ENCODE data around the gene CHD2.
"Not testable (repeated sequence)": the region's sequence is repeated elsewhere in the genome, so short reads cannot be mapped to it uniquely, and the experiment has no call there.

The CHD2 gene

DNA sequence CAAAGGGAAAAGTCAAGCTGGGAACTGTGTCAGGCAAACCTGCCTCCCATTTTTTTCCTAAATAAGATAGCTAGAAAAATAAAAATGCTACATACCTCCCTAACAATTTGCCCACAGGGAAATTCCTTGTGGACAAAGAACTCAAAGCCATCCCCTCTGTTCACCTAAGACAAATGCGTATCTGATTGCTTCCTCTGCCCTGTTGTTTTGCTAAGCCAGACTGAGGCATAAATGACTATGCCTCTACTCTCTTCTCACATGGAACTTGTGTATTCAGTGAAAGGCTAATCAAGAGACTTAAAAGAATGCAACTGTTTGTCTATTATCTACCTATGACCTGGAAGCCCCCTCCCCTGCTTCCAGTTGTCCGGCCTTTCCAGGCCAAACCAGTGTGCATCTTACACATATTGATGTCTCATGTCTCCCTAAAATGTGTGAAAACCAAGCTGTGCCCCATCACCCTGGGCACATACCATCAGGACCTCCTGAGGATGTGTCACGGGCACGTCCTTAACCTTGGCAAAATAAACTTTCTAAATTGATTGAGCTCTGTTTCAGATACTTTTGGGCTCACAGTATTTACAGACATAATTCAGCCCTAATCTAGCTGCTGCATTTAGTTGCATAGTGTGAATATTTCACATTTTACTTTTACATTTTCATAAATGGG lies 15.8 kb downstream of the CHD2 start:
- Histone ChIP-seq H3K36me3 (ENCODE audit: insufficient read depth, low read length) (peaks cover 60% of the 10 kb centered on the region), H3K79me2 (ENCODE audit: insufficient read depth, low read length) (peaks cover 85% of the 10 kb centered on the region), H3K9me3 (ENCODE audit: low read length) (no peaks in the 10 kb centered on the region), H3K27ac (ENCODE audit: low read depth, low read length, poor library complexity, severe bottlenecking) (peak overlapping the region; percentile 97), H3K4me1 (ENCODE audit: insufficient read depth, low read length, severe bottlenecking) (peaks cover 97% of the 10 kb centered on the region), H3K9me2 (ENCODE audit: low read depth, low read length) (no peaks in the 10 kb centered on the region), H3K9ac (ENCODE audit: low read length) (no peak overlapping the region; the same call in 1 of the 2 replicates), H3K27me3 (ENCODE audit: insufficient read depth, low read length) (no peaks in the 10 kb centered on the region), H2AFZ (ENCODE audit: low read length) (no peak overlapping the region), H3F3A (ENCODE audit: insufficient read depth, low read length) (peaks cover 12% of the 10 kb centered on the region), H3K4me2 (ENCODE audit: low read length) (no peak overlapping the region), H4K20me1 (ENCODE audit: insufficient read depth, low read length) (no peaks in the 10 kb centered on the region), H3K4me3 (ENCODE audit: low read depth, low read length, poor library complexity, severe bottlenecking) (no peak overlapping the region)
- no peak for TF ChIP-seq EZH2 (IDR thresholded peaks at IDR 0.05; ENCODE audit: borderline replicate concordance, low read length)

DNA sequence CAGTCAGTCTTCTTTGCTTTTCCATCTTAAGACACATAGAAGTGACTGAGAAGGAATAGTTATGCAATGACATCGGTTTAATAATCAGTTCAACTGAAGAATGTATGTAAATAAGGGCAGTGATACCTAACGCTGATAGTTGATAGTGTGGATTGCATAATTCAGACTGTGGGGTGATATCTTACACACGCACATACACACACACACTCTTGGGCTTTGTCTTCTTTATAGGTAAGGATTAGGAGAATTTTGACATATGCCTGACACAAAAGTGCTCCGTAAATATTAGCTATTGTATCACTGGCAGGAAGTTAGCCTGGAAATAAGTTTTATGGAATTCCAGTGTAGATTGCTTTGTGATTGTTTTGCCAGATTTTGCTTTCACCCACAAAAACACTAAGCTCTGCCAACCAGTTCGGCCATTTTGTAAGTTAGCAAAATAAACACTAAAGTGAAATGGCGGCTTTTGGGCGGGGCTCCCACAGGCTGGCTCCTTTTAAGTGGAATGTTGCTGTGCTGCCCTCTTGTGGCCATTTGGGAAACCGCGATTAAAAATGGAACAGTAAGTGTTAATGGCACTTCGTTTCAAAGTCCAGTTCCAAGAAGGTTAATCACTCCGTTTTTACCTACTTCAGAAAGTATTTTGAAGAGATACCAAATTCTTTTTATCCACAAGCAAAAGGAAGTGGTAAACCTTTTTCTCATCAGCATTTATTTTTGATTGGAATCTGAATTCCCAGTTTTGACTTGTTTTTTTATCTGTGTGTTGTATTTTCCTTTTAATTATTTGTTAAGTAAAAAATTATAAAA lies 17.7 kb downstream of the CHD2 start:
- Histone ChIP-seq H3K9me2 (ENCODE audit: low read depth, low read length) (no peaks in the 10 kb centered on the region), H3K4me2 (ENCODE audit: low read length) (peak overlapping the region; percentile 72), H3K4me3 (ENCODE audit: low read depth, low read length, poor library complexity, severe bottlenecking) (peak overlapping the region; percentile 49), H3K9me3 (ENCODE audit: low read length) (no peaks in the 10 kb centered on the region), H3K36me3 (ENCODE audit: insufficient read depth, low read length) (peaks cover 63% of the 10 kb centered on the region; the same call in 1 of the 2 replicates), H4K20me1 (ENCODE audit: insufficient read depth, low read length) (no peaks in the 10 kb centered on the region), H3K79me2 (ENCODE audit: insufficient read depth, low read length) (peaks cover 86% of the 10 kb centered on the region), H3K4me1 (ENCODE audit: insufficient read depth, low read length, severe bottlenecking) (peaks cover 98% of the 10 kb centered on the region), H2AFZ (ENCODE audit: low read length) (no peak overlapping the region), H3K27ac (ENCODE audit: low read depth, low read length, poor library complexity, severe bottlenecking) (peak overlapping the region; percentile 97), H3F3A (ENCODE audit: insufficient read depth, low read length) (peaks cover 12% of the 10 kb centered on the region), H3K9ac (ENCODE audit: low read length) (peak overlapping the region; percentile 62), H3K27me3 (ENCODE audit: insufficient read depth, low read length) (no peaks in the 10 kb centered on the region)
- TF ChIP-seq EZH2 (IDR thresholded peaks at IDR 0.05; ENCODE audit: borderline replicate concordance, low read length), result no peak
- TF ChIP-seq, protein P1, sequence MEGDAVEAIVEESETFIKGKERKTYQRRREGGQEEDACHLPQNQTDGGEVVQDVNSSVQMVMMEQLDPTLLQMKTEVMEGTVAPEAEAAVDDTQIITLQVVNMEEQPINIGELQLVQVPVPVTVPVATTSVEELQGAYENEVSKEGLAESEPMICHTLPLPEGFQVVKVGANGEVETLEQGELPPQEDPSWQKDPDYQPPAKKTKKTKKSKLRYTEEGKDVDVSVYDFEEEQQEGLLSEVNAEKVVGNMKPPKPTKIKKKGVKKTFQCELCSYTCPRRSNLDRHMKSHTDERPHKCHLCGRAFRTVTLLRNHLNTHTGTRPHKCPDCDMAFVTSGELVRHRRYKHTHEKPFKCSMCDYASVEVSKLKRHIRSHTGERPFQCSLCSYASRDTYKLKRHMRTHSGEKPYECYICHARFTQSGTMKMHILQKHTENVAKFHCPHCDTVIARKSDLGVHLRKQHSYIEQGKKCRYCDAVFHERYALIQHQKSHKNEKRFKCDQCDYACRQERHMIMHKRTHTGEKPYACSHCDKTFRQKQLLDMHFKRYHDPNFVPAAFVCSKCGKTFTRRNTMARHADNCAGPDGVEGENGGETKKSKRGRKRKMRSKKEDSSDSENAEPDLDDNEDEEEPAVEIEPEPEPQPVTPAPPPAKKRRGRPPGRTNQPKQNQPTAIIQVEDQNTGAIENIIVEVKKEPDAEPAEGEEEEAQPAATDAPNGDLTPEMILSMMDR (IDR thresholded peaks at IDR 0.05; ENCODE audit: low read length), result peak; percentile 86

DNA sequence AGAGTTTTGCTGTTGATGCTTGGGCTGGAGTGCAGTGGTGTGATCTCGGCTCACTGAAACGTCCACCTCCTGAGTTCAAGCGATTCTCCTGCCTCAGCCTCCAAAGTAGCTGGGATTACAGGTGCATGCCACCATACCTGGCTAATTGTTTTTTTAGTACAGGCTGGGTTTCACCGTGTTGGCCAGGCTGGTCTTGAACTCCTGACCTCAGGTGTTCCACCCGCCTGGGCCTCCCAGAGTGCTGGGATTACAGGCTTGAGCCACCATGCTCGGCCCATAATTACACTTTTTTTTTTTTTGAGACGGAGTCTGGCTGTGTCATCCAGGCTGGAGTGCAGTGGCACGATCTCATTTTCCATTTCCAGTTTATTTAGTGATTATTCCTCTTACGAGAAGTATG lies 18.8 kb downstream of the CHD2 start:
- H3K27me3 ChIP-seq (ENCODE audit: insufficient read depth, low read length); H2AFZ ChIP-seq (ENCODE audit: low read length); H3F3A ChIP-seq (ENCODE audit: insufficient read depth, low read length); H3K9me2 ChIP-seq (ENCODE audit: low read depth, low read length); H4K20me1 ChIP-seq (ENCODE audit: insufficient read depth, low read length); H3K9ac ChIP-seq (ENCODE audit: low read length); H3K27ac ChIP-seq (ENCODE audit: low read depth, low read length, poor library complexity, severe bottlenecking); H3K9me3 ChIP-seq (ENCODE audit: low read length); H3K4me3 ChIP-seq (ENCODE audit: low read depth, low read length, poor library complexity, severe bottlenecking); H3K4me2 ChIP-seq (ENCODE audit: low read length): not testable (repeated sequence)
- H3K36me3 ChIP-seq (ENCODE audit: insufficient read depth, low read length), result peaks cover 74% of the 10 kb centered on the region; the same call in 1 of the 2 replicates
- peaks cover 88% of the 10 kb centered on the region for H3K4me1 ChIP-seq (ENCODE audit: insufficient read depth, low read length, severe bottlenecking)
- H3K79me2 ChIP-seq (ENCODE audit: insufficient read depth, low read length), result peaks cover 85% of the 10 kb centered on the region

DNA sequence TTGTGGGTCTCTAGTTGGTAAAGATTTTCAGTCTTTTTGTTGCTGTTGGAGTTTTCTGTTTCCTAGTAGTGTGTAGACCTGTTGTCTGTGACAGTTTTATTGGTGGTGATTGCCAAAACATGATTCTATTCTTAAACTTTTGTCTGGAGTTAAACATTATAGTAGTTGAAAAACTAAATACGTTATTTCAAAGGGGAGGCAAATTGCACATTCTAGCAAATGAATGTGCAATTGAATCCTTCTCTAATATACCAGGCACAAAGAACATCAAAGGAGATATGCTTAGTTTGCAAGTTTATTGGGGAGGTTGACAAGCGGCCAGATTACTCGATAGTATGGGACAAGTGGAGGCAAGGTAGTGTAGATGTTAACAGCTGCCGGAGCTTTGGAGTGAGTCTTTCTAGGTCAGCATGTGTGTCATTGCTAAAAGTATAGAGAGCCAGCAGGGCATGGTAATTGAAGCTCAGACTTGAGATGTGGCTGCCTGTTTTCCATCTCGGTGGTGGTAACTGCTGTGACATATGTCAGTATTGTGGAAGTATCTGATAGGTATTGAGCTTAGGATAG lies 20.6 kb downstream of the CHD2 start:
- Histone ChIP-seq H3K4me3 (ENCODE audit: low read depth, low read length, poor library complexity, severe bottlenecking) (no peak overlapping the region), H3K9me3 (ENCODE audit: low read length) (no peaks in the 10 kb centered on the region), H3K4me1 (ENCODE audit: insufficient read depth, low read length, severe bottlenecking) (peaks cover 70% of the 10 kb centered on the region), H3K79me2 (ENCODE audit: insufficient read depth, low read length) (peaks cover 74% of the 10 kb centered on the region), H2AFZ (ENCODE audit: low read length) (no peak overlapping the region), H3F3A (ENCODE audit: insufficient read depth, low read length) (peaks cover 5% of the 10 kb centered on the region), H3K36me3 (ENCODE audit: insufficient read depth, low read length) (peaks cover 81% of the 10 kb centered on the region), H4K20me1 (ENCODE audit: insufficient read depth, low read length) (no peaks in the 10 kb centered on the region), H3K27ac (ENCODE audit: low read depth, low read length, poor library complexity, severe bottlenecking) (peak overlapping the region; percentile 63), H3K9ac (ENCODE audit: low read length) (peak overlapping the region; percentile 11; the same call in 1 of the 2 replicates), H3K27me3 (ENCODE audit: insufficient read depth, low read length) (no peaks in the 10 kb centered on the region), H3K9me2 (ENCODE audit: low read depth, low read length) (no peaks in the 10 kb centered on the region), H3K4me2 (ENCODE audit: low read length) (peak overlapping the region; percentile 38; the same call in 1 of the 2 replicates)
- TF ChIP-seq EZH2 (IDR thresholded peaks at IDR 0.05; ENCODE audit: borderline replicate concordance, low read length), result no peak
- TF ChIP-seq, protein P1 (IDR thresholded peaks at IDR 0.05; ENCODE audit: low read length), result no peak

Measured in OCI-LY1 (cell line).